ENCODE measurements around the gene REV3L.

DNA sequence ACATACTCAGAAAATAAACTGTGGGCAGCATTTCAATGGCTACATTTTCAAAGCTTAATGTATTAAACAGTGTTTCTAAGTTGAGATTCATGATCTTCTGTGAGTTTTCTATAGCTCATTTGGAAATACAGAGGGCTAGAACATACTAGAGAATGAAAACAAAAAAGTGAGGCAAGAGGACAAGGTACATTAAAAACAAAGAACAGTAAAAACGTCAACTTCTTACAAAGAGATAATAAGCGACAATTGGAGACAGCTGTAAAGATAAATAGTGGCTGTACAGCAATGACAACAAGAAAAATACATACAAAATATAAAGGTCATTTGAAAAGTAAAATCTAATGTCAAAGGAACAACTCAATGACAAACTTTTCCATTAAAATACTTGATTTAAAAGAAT, 94.3 kb downstream of the REV3L start:
- no peak for TF ChIP-seq GATA2 (IDR thresholded peaks at IDR 0.05; ENCODE audit: low read depth, low read length)
- TF ChIP-seq GATA3 (IDR thresholded peaks at IDR 0.05; ENCODE audit: low read depth, low read length): no peak

All from SH-SY5Y (cell line).